Esophagus muscularis mucosa (tissue), 3 donors: ENCODE results near the gene LEMD3.

Source experiments
- POLR2A ChIP-seq: fragments of 450-650 bp; IDR thresholded peaks from one replicate; pipeline ENCODE4 v1.6.1; 2017; ENCODE audit warnings: antibody characterized with exemption, moderate library complexity, mild to moderate bottlenecking, low read depth
- POLR2AphosphoS5 ChIP-seq, 2 donors: sonication (generic); formaldehyde crosslinking; IDR thresholded peaks; one replicate each; pipeline ENCODE4 v1.6.1; 2017; ENCODE audit warnings: antibody characterized with exemption in 2 of 2
- TF ChIP-seq, protein P1 (sequence below), 3 experiments: fragments of 200-600 bp in 2 of 3; fragments of 450-650 bp in 1 of 3; sonication (generic) in 2 of 3; IDR thresholded peaks; one replicate each; pipeline ENCODE4 v1.5.1; 2017 to 2019; ENCODE audit warnings: antibody characterized with exemption in 3 of 3, mild to moderate bottlenecking in 2 of 3, moderate library complexity in 1 of 3

DNA sequence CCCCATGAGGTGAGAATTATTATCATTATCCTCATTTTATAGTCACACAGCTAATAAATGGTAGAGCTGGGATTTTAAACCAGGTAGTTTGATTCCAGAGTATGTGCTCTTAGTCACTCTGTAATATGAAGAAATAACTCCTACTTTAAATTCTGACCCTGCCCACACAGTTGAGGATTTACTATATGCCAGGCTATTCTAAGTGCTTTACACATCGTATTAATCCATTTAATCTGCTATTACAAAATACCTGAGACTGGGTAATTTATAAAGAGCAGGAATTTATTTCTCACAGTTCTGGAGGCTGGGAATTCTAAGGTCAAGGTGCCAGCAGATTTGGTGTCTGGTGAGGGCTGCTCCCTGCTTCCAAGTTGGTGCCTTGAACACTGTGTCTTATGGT, 28.6 kb upstream of the LEMD3 start:
- TF ChIP-seq POLR2AphosphoS5 (IDR thresholded peaks at IDR 0.05) (no peak), POLR2A (no peak)
- TF ChIP-seq, protein P1, sequence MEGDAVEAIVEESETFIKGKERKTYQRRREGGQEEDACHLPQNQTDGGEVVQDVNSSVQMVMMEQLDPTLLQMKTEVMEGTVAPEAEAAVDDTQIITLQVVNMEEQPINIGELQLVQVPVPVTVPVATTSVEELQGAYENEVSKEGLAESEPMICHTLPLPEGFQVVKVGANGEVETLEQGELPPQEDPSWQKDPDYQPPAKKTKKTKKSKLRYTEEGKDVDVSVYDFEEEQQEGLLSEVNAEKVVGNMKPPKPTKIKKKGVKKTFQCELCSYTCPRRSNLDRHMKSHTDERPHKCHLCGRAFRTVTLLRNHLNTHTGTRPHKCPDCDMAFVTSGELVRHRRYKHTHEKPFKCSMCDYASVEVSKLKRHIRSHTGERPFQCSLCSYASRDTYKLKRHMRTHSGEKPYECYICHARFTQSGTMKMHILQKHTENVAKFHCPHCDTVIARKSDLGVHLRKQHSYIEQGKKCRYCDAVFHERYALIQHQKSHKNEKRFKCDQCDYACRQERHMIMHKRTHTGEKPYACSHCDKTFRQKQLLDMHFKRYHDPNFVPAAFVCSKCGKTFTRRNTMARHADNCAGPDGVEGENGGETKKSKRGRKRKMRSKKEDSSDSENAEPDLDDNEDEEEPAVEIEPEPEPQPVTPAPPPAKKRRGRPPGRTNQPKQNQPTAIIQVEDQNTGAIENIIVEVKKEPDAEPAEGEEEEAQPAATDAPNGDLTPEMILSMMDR (IDR thresholded peaks at IDR 0.05), result no peak
